IPS-11a (cell line): ENCODE data around the gene KLK7.

Source experiments
- H3K4me3 ChIP-seq: one replicate; pipeline ENCODE4 v1.5.1; 2013; ENCODE audit warnings: low read depth, low read length, control low read depth

Gene KLK7

GRCh38 chr19:50939596-50939995 is 44.1 kb downstream of the KLK7 start:
- H3K4me3 ChIP-seq, result no peak overlapping the region

GRCh38 chr19:50933640-50934039 is 50.1 kb downstream of the KLK7 start:
- H3K4me3 ChIP-seq, result no peak overlapping the region

DNA sequence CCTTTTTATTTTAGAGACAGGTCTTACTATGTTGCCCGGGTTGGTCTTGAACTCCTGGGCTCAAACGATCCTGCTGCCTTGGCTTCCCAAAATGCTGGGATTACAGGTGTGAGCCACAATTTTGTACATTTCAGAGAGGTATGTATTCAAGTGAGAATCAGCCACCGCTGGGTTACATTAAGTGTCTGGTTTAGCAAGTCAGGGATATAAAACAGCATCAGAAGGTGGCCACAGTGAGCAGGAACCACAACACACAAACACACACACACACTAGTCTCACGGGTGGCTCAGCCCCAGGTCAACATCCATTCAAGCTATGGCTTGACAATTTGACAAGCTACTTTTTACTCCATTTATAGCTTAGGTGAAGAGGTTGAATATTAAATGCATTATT is 51.0 kb downstream of the KLK7 start:
- no peak overlapping the region for H3K4me3 ChIP-seq

GRCh38 chr19:50932018-50932689 is 51.6 kb downstream of the KLK7 start:
- no peak overlapping the region for H3K4me3 ChIP-seq

GRCh38 chr19:50931023-50931422 is 52.7 kb downstream of the KLK7 start:
- no peak overlapping the region for H3K4me3 ChIP-seq

DNA sequence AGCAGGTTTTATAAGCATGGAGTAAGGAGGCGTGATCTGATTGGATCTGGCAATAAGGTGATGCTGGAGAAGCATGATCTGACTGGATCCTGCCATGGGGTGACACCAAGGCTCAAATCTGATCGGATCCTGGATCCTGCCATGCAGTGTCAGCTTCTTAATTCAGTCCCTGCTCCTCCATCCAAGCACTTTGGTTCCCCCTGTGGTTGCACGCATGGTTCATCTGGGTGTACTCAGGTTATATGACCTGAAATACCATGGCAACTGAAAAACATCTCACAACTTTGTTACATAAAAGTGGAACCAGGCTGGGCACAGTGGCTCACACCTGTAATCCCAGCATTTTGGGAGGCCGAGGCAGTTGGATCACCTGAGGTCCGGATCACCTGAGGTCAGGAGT is 54.9 kb downstream of the KLK7 start:
- no peak overlapping the region for H3K4me3 ChIP-seq
